HuH-7.5 (cell line): ENCODE measurements around the gene NPHP1.
"Not testable (repeated sequence)": the region's sequence is repeated elsewhere in the genome, so short reads cannot be mapped to it uniquely, and the experiment has no call there.

ENCODE experiments used
- DNase-seq: peaks from one replicate; pipeline ENCODE4 v3.0.0; 2011; ENCODE audit warnings: low spot score

NPHP1 gene

DNA sequence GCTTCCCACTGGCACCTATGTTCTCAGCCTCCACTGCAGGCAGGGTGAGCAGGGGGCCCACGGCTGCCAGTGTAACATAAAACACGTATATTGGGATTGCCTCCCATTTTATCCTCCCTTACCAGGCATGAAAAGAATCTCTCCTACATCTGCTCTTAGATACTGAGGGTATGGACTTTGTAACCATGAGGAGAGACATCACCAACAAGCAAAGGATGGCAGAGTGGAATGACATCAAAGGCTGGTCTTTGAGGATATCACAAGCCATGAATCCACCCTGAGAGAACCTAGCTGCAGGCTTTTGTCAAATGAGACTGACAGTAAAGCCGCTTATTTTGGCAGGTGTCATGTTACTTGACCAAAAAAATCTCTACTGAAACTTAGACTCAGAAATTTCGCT lies 7.4 kb downstream of the NPHP1 start:
- DNase-seq = no peak

DNA sequence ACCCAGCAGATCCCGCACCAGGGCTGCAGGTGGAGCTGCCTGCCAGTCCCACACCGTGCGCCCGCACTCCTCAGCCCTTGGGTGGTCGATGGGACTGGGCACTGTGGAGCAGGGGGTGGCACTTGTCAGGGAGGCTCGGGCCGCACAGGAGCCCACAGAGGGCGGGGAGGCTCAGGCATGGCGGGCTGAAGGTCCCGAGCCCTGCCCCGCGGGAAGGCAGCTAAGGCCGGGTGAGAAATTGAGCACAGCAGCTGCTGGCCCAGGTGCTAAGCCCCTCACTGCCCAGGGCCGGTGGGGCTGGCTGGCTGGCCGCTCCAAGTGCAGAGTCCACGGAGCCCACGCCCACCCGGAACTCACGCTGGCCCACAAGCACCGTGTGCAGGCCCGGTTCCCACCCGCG lies 14.6 kb downstream of the NPHP1 start:
- DNase-seq = not testable (repeated sequence)

DNA sequence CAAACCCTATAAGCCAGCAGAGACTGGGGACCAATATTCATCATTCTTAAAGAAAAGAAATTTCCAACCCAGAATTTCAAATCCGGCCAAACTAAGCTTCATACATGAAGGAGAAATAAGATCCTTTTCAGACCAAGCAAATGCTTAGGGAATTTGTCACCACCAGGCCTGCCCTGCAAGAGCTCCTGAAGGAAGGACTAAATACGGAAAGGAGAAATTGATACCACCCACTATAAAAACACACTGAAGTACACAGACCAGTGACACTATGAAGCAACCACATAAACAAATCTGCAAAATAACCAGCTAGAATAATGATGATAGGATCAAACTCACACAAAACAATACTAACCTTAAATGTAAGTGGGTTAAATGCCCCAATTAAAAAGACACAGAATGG lies 22.4 kb downstream of the NPHP1 start:
- no peak for DNase-seq

GRCh38 chr2:110180036-110180435 lies 24.8 kb downstream of the NPHP1 start:
- no peak for DNase-seq

GRCh38 chr2:110173523-110173922 lies 31.3 kb downstream of the NPHP1 start:
- no peak for DNase-seq

DNA sequence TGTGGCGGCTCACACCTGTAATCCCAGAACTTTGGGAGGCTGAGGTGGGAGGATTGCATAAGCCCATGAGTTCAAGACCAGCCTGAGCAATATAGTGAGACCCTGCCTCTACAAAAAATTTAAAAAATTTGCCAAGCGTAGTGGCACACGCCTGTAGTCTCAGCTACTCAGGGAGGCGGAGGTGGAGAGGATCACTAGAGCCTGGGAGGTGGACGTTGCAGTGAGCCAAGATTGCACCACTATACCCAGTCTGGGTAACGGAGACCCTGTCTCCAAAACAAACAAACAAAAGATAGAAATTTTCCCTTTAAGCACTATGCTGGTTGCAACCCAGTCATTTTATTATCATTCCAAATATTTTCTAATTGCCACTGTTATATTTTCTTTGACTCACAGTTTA lies 32.3 kb downstream of the NPHP1 start:
- DNase-seq = no peak

GRCh38 chr2:110170102-110170501 lies 34.7 kb downstream of the NPHP1 start:
- DNase-seq = no peak

- no peak for DNase-seq
These were observed 37.4 kb downstream of the NPHP1 start for GRCh38 chr2:110167326-110168000.

DNA sequence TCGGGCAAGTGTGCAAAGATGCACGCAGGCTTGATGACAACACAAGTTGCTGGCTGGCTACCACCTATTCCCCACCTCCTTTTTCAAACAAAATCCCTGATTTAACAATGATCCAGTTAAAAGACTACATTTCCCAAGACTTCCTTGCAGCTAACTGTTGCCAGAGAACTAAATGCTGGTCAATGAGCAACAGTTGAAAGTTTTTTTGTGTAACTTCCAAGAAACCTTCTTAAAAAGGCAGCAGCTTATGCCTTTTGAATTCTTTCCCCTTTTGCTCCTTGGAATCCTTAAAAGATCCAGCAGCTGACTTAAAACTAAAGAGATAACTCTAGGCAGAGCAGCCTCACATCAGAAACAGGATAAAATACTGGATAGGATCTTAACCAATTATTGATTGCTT lies 38.5 kb downstream of the NPHP1 start:
- no peak for DNase-seq

DNA sequence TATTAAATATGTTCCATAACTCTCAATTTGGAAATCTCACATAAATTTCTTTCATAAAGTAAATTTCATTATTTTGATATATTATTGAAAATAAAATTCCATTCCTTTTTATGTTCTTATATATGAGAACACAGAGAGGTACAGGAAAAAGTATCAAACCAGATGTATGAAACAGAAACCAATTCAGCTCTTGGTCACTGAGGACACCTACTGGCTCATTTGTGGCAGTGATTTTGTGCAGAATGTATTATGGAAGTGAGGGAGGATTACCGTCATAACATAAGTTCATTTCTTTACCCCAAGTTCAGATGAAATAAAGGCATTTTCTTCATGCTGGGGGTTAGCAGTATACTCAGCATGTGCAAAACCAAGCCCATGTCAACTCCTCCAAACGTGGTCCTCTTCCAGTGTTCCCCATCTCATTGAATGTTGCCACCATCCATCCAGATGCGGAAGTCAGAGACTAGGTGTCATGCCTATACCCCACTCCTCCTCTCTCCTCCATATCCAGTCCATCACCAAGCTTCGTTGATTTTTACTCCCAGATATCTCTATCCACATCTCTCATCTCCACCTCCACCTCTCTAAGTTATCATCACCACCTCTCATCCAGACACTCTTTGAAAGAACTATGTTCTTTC lies 47.5 kb downstream of the NPHP1 start:
- no peak for DNase-seq

- not testable (repeated sequence) for DNase-seq
These were observed 50.0 kb downstream of the NPHP1 start for GRCh38 chr2:110154828-110155227.

- not testable (repeated sequence) for DNase-seq
These were observed 50.6 kb downstream of the NPHP1 start for GRCh38 chr2:110154188-110154587.

DNA sequence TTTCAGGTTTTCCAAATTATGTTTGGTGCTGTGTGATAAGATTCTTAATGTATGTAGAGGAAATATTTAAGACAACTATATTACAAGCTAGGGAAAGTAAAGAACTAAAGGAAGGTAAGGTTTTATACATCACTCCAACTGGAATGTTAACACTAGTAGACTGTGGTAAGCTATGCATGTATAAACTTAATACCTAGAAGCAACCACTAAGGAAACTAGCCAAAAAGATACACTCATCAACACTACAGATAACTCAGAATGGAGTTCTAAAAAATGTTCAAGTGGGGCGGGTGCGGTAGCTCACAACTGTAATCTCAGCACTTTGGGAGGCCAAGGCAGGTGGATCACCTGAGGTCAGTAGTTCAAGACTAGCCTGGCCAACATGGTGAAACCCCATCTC lies 51.4 kb downstream of the NPHP1 start:
- no peak for DNase-seq

DNA sequence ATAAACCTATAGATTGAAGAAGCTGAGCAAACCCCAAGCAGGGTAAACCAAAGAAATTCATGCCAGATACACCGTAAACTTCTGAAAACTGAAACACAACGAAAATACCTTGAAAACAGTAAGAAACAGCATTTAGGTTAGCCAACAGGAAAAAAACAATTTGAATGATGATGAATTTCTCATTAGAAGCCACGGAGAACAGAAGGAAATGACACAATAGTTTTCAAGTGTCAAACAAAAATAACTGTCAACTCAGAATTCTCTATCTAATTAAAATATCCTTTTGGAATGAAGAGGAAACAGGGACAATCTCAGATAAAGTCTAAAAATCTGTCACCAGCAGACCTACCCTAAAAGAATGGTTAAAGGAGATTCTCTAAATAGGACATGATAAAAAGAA lies 51.9 kb downstream of the NPHP1 start:
- no peak for DNase-seq

DNA sequence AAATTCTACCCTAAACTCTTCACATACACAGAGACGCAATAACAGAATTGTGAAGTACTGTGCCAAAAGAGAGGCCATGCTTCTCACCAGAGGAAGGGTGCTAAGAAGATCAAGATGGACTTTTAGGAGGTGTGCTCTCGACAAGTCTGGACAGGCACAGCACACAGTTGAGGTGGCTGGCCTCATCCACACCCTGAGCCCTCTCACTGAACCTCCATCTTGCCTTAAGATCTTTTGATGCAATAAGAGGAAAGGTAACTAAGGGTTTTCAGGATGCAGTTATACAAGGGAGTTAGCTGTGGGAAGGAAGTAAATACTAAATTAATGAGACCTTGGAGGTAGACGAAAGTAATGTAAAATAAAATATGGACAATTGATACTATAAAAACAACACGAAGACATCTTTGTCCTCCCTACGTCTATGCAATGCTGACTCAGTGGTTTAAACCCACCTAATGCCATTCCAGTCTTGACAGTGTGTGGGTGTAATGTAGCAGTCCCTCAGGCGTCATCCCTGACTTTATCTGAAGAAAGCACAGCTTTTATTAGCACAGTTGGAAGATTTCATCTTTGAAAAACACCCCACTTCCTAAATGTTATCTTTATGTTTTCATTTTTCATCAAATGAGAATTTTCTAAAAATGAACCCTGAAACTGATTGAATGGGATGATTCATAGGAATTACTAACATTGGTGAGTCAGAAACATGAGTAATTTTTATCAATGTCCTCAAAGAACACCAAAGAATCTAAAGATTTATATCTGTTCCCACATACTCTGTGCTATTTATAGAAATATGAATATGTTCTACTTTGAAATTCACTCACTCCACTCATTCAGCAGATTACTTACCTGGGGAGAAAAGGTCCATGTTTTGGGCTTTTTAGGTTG lies 55.2 kb downstream of the NPHP1 start:
- DNase-seq = no peak

DNA sequence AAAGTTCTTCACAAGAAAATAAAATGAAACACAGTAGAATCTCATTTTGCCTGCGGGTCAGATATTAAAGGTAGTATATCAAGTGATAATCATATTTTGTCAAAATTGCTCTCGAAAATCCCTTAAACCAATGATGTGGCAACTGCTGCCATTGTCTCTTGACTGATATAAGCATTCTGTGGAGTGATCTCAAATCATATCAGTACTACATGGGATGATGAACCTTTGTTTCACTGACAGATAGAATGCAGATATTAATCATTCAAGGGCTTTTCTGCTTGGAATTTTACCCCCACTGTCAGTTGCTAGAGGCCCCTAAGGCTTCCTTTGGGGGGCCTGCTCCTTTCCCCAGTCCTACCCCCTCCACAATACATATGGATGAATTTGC lies 57.9 kb downstream of the NPHP1 start:
- no peak for DNase-seq

DNA sequence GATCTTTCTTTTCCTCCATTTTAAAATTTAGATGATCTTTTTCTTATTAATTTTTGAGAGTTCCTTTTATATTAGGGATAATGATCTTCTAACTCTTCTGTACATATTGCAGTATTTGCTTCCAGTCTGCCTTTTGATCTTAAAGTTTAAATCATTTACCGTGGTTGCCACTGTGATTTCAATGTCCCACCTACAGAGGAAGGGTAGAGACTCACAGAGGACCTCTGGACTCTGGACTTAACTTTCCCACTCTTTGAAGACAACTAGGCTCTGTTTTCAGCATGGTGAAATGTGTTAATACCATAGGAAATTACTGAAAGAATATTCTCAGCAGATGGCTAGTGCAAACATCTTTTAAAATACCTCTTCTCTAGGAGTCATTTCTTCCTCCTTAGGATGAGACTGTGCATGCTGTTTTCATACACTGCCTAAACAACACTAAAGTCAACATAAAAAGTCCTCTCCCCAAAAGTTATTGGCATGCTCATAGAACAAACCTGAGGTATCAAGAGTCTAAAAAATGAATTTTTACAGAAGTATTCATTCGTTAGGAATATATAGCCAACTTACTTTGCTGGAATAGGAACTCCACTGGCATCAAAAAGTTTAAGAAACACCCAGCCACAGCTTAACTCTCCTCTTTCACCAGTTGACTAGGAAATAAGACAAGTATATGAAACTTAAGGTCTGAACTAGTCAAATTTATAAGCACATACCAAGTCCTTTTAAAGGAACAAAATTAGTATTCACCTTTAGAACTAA lies 58.4 kb downstream of the NPHP1 start:
- DNase-seq = no peak

DNA sequence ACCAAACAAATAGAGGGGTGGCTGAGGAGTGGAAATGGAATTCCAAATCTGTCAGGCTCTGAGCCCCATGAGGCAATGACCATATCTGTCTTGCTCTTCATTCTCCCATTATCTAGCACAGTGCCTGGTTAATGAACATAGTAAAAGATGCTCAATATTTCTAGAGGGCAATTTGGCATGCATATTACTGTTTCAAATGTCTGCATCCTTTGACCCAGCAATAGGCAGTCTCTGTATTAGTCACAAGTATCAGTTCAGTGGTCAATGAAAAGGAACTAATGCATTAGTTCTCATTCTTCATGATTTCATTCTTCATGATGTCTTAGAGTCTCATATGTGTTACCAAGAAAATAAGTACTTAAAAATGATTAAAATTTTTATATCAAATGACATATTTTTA lies 60.8 kb downstream of the NPHP1 start:
- no peak for DNase-seq

DNA sequence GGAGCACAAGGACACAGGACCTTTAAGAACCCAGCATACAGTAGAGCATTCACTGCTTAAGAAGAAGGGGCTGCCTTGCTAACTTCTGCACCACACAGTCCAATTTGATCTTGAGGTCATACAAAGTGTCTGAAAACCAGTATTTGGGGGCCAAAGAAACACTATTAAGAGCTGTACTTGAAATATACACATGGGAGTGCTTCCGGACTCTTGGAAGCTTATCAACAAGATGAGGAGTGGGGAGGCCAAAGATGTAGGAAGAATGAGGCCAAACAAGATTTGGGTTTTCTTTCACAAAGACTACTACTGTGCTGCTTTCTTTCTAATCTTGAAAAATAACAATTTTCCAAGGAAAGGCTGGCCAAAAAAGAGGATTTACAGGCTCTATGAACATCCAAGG lies 64.4 kb downstream of the NPHP1 start:
- no peak for DNase-seq

GRCh38 chr2:110134025-110134424 lies 70.8 kb downstream of the NPHP1 start:
- no peak for DNase-seq

GRCh38 chr2:110131166-110131565 lies 73.6 kb downstream of the NPHP1 start:
- no peak for DNase-seq

GRCh38 chr2:110130757-110131156 lies 74.1 kb downstream of the NPHP1 start:
- no peak for DNase-seq
